Left ventricle myocardium superior (tissue), 1 donor: ENCODE data around the gene PRR35. TPM values are rescaled to one million over a fixed set of nuclear protein-coding genes. Genes with fewer than 3 reads are reported as not detected.

ENCODE experiments used
- ATAC-seq: fragments of 200-7000 bp; cut with Tn5 transposase; one replicate; pipeline ENCODE4 v1.9.1; 2020; ENCODE audit warnings: mild to moderate bottlenecking, moderate library complexity
- DNase-seq: peaks from one replicate; pipeline ENCODE4 v3.0.0-alpha.2; 2020
- intact Hi-C: fragments of 100-400 bp; cut with micrococcal nuclease; formaldehyde crosslinking; loops from one replicate; pipeline ENCODE4 v1.11.0; 2022
- microRNA-seq: library from miRNA; unstranded; fragments of <30 nt; microRNA quantifications from one replicate; pipeline ENCODE4 v1.2.0, GENCODE V29; 2020; ENCODE audit warnings: borderline number of aligned reads
- total RNA-seq: library from RNA; stranded (reverse); fragmentation: NEBNext Ultra II Directional; extraction: Animal tissue kit (Norgen Biotek cat#: 25700); gene quantifications from one replicate; pipeline ENCODE4 v1.2.1, GENCODE V29; 2021
- donor health status: DM: no; HTN: yes; CAD: no; lungs with severe emphysema.

PRR35 gene
- total RNA-seq, 1 donor from 2014 or later = not detected

DNA sequence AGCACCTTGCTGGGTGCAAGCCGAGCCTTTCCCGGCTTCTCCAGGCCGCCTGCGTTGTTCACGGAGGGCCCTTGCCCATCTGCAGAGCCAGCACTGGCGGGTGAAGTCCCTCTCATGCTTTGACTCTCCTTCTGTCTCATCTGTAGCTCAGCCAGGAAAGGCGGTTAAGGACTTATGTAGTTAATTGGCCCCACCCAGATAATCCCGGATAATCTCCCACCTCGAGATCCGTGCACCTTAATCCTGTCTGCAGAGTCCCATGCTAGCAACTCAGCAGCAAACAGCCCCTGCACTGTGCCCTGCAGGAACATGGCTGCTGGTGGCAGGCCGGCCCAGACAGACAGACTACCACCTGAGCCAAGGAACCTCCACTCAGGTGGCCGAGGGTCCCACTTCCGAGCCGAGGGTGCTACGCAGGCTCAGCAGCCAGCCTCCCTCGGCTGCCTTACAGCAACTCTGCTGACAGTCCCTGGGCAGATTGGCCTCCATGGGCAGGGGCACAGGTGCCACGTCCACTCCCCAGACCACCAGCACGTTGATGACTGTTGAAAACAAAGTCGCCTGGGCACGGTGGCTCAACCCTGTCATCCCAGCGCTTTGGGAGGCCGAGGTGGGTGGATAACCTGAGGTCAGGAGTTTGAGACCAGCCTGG, 46.6 kb downstream of the PRR35 start:
- no peak for DNase-seq
- intact Hi-C loops = no loop called here
- ATAC-seq = no peak

DNA sequence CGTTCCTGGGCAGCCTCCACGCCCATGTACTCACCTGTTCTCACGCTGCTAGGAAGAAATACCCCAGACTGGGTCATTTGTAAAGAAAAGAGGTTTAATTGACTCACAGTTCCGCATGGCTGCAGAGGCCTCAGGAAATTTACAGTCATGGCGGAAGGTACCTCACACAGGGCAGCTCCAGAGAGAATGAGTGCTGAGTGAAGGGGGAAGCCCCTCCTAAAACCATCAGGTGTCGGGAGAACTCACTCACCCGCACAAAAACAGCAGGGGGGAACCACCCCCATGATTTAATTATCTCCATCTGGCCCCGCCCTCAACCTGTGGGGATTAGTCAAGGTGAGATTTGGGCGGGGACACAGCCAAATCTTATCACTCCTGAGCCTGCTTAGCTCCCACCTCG, 47.8 kb downstream of the PRR35 start:
- DNase-seq (no peak), ATAC-seq (no peak)
- intact Hi-C loops = no loop called here

DNA sequence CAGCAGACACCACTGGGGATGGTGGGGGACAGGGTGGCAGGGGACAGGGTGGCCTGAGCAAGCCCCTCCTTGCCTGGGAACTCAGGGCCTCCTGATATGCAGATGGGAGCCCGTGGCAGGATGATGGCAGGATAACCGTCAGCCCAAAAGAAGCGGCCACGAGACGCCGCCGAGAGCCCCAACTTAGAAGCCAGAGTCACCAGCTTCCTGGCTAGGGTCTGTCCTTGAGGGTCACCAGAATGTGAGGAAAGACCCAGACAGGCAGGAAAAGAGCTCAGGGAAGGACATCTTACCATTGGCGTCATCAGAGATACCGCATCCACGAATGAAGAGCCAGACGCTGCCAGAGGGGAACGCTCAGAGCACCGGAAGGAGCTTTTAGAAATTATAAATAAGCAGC, 49.1 kb downstream of the PRR35 start:
- ATAC-seq = no peak
- DNase-seq = no peak
- intact Hi-C loops = no loop called here

DNA sequence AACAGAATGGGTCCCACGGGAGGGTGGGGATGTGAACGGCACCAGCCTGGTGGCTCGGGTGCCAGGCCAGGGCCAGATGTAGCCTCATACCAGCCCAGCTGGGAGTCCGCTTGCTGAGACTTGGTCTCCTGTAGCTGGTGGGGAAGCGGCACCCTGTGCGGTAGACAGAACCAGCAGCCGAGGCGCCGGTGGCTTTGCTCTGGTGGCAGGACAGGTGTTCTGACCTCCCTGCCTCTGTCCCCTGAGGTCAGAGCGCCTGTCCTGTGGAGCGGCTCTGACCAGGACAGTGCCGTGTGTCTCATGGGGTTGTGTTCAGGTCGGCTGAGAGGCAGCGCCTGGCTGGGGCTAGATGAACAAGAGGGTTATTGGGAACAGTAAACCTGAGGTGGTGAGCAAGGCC, 49.8 kb downstream of the PRR35 start:
- no peak for ATAC-seq
- intact Hi-C loops = no loop called here
- DNase-seq = no peak

DNA sequence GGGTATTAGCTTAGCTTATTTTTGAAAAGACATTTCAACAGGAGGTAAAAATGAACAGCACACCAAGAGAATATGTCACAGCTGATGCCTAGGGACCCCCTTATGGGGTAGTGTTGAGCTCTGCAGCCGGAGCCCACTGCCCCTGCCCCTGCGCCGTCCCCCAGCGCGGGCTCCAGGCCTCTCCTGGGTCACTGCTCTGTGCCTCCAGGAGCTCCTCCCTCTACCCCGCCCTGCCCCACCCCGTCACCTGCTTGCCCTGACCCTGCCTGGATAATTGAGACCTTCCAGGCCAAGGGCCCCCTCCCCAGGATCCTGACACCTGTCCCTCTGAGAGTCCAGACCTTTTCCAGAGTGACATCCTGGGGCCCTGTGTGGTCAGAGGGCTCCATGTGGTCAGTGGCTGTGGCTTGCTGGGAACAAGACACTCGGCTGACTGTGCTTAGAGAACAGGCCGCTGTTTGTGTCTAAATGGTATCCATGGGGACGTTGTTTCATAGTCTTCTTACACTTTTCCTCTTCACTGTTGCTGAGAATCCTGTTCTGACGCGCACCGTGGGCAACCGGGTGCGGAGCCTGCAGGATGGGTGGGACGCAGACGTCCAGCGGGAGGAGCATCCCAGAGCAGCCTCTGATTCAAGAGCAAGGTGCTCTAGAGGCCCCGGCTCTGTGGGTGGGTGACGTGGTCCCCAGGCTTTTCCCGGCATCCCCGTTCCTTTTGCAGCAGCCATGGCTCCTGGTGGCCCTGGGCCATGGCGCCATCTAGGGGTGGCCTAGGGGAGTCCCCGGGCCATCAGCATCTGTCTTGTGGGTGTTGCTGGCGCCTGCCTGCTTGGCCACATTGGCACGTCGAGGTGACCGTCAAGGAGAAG, 50.6 kb downstream of the PRR35 start:
- DNase-seq = peak; percentile 67
- intact Hi-C loops = no loop called here
- ATAC-seq = peak; percentile 69

DNA sequence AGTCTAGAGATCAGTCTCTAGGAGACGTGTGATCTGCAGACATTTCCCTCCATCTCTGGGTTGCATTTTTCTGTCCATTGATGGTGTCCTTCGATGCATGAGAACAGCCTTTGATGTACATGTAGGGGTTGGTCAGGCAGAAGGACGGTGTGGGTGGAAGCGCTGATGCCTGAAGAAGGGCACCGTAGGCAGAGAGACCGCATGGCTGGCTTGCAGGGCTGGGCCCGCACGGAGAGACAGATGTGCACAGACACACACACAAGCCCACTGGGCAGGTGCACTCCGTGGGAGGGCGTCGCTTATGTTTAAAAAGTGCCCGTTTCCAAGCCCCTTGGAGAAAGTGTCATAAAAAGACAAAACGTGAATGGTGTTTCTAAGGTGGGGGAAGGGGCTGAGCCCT, 54.9 kb downstream of the PRR35 start:
- no peak for DNase-seq
- intact Hi-C loops = no loop called here
- ATAC-seq = no peak

Small RNA genes within 50 kb of the gene (microRNA-seq; reads per million reads assigned to microRNA genes)
- gene MIR3176 = not detected
- gene MIR5587 = not detected

Other genes with a start within 250 kb of the PRR35 start
- gene AXIN1, start 207.7 kb upstream of the PRR35 start, total RNA-seq = 14.4 TPM
- gene MRPL28, start 189.9 kb upstream of the PRR35 start, total RNA-seq = 77.2 TPM
- gene PGAP6, start 178.4 kb upstream of the PRR35 start, total RNA-seq = 34.2 TPM
- gene NME4, start 163.2 kb upstream of the PRR35 start, total RNA-seq = 89.2 TPM
- 9.8 TPM for gene DECR2, start 158.5 kb upstream of the PRR35 start, total RNA-seq
- gene RAB11FIP3, start 134.7 kb upstream of the PRR35 start, total RNA-seq = 28.3 TPM
- 17.8 TPM for gene CAPN15, start 32.7 kb upstream of the PRR35 start, total RNA-seq
- 0.52 TPM for gene NHLRC4, start 6.6 kb downstream of the PRR35 start, total RNA-seq
- gene PIGQ, start 9.6 kb downstream of the PRR35 start, total RNA-seq = 16.9 TPM
- gene RAB40C, start 29.7 kb downstream of the PRR35 start, total RNA-seq = 11.4 TPM
- 0.10 TPM for gene WFIKKN1, start 70.6 kb downstream of the PRR35 start, total RNA-seq
- 62.2 TPM for gene METTL26, start 75.9 kb downstream of the PRR35 start, total RNA-seq
- gene MCRIP2, start 81.4 kb downstream of the PRR35 start, total RNA-seq = 187 TPM
- gene WDR90, start 89.0 kb downstream of the PRR35 start, total RNA-seq = 10.9 TPM
- 88.8 TPM for gene RHOT2, start 107.7 kb downstream of the PRR35 start, total RNA-seq
- gene RHBDL1, start 115.3 kb downstream of the PRR35 start, total RNA-seq = 1.9 TPM
- 144 TPM for gene STUB1, start 120.0 kb downstream of the PRR35 start, total RNA-seq
- 49.0 TPM for gene JMJD8, start 123.9 kb downstream of the PRR35 start, total RNA-seq
- gene WDR24, start 130.0 kb downstream of the PRR35 start, total RNA-seq = 8.3 TPM
- 0.99 TPM for gene FBXL16, start 145.4 kb downstream of the PRR35 start, total RNA-seq
- 57.9 TPM for gene METRN, start 154.7 kb downstream of the PRR35 start, total RNA-seq
- 31.2 TPM for gene ANTKMT, start 160.8 kb downstream of the PRR35 start, total RNA-seq
- gene CCDC78, start 166.0 kb downstream of the PRR35 start, total RNA-seq = 0.50 TPM
- gene HAGHL, start 166.7 kb downstream of the PRR35 start, total RNA-seq = 13.6 TPM
- gene CIAO3, start 180.6 kb downstream of the PRR35 start, total RNA-seq = 34.5 TPM
- 4.6 TPM for gene MSLN, start 200.3 kb downstream of the PRR35 start, total RNA-seq
- 8.7 TPM for gene RPUSD1, start 228.0 kb downstream of the PRR35 start, total RNA-seq
- gene CHTF18, start 228.2 kb downstream of the PRR35 start, total RNA-seq = 6.6 TPM
- not detected for gene GNG13, start 240.3 kb downstream of the PRR35 start, total RNA-seq